K562 (cell line): ENCODE results near the gene CYTH4. TPM values are rescaled to one million over a fixed set of nuclear protein-coding genes. Genes with fewer than 3 reads are reported as not detected.

Experiments used
- ARID1B ChIP-seq: fragments of 450-650 bp; IDR thresholded peaks from 2 replicates; pipeline ENCODE4 v1.6.1; 2016; ENCODE audit warnings: antibody characterized with exemption, mild to moderate bottlenecking, inconsistent platforms
- CHD4 ChIP-seq: fragments of 200-600 bp; sonication (generic); IDR thresholded peaks from 3 replicates; pipeline ENCODE4 v1.6.1; 2012; ENCODE audit warnings: low read depth, mild to moderate bottlenecking, mixed read lengths, low read length, inconsistent platforms; ENCODE audit not compliant: insufficient read depth, insufficient replicate concordance, poor library complexity, severe bottlenecking
- ETV5 ChIP-seq: sonication (generic); formaldehyde crosslinking; IDR thresholded peaks from 2 replicates; pipeline ENCODE4 v1.4.0; 2020; ENCODE audit warnings: low read depth, mild to moderate bottlenecking, missing genetic modification reagents
- EWSR1 ChIP-seq: fragments of 450-650 bp; IDR thresholded peaks from 2 replicates; pipeline ENCODE4 v1.6.1; 2018; ENCODE audit warnings: borderline replicate concordance, mild to moderate bottlenecking, low read depth, moderate library complexity; ENCODE audit not compliant: partially characterized antibody
- FOXA3 ChIP-seq, 2 experiments: fragments of 450-650 bp in 1 of 2; sonication (generic) in 1 of 2; formaldehyde crosslinking; IDR thresholded peaks in 1 of 2; conservative IDR thresholded peaks in 1 of 2; 2 replicates each; pipeline versions ENCODE4 v1.4.0 to v1.8.0; 2020 to 2022; ENCODE audit warnings: mild to moderate bottlenecking in 2 of 2, missing genetic modification reagents in 1 of 2
- FOXJ3 ChIP-seq: sonication (generic); formaldehyde crosslinking; IDR thresholded peaks from 2 replicates; pipeline ENCODE4 v1.4.0; 2020; ENCODE audit warnings: mild to moderate bottlenecking, missing genetic modification reagents
- FOXO4 ChIP-seq: fragments of 450-650 bp; formaldehyde crosslinking; IDR thresholded peaks from 2 replicates; pipeline ENCODE4 v1.4.0; 2020; ENCODE audit warnings: mild to moderate bottlenecking, moderate library complexity
- HDAC6 ChIP-seq: IDR thresholded peaks from 2 replicates; pipeline ENCODE4 v1.6.1; 2012; ENCODE audit warnings: low read depth, mild to moderate bottlenecking, control low read depth, inconsistent platforms, low read length, moderate library complexity
- MAFF ChIP-seq: IDR thresholded peaks from 2 replicates; pipeline ENCODE4 v1.6.1; 2012; ENCODE audit warnings: low read length, improper control_type of control experiment
- MXI1 ChIP-seq: IDR thresholded peaks from 2 replicates; pipeline ENCODE4 v1.6.1; 2011; ENCODE audit warnings: low read depth, mild to moderate bottlenecking, improper control_type of control experiment, low read length
- REST ChIP-seq, 2 experiments: fragments of 450-650 bp; formaldehyde crosslinking in 1 of 2; IDR thresholded peaks; 2 replicates each; pipeline versions ENCODE4 v1.4.0 to v1.6.1; 2014 to 2020; ENCODE audit warnings: mild to moderate bottlenecking in 2 of 2, borderline replicate concordance in 1 of 2, low read depth in 1 of 2
- RNF219 ChIP-seq: fragments of 250-450 bp; sonication (Bioruptor Pico); IDR thresholded peaks from 2 replicates; pipeline ENCODE4 v1.5.0; 2022; ENCODE audit warnings: mild to moderate bottlenecking
- TARDBP ChIP-seq: fragments of 450-650 bp; IDR thresholded peaks from 2 replicates; pipeline ENCODE4 v1.6.1; 2016
- TEAD2 ChIP-seq: fragments of 450-650 bp; IDR thresholded peaks from 2 replicates; pipeline ENCODE4 v1.6.1; 2016; ENCODE audit warnings: missing genetic modification characterization, control low read depth, missing compliant biosample characterization
- ZNF224 ChIP-seq: sonication (generic); formaldehyde crosslinking; IDR thresholded peaks from 2 replicates; pipeline ENCODE4 v1.8.0; 2022; ENCODE audit warnings: mild to moderate bottlenecking, missing genetic modification reagents
- ZNF384 ChIP-seq: IDR thresholded peaks from 2 replicates; pipeline ENCODE4 v1.6.1; 2012; ENCODE audit warnings: low read depth, low read length, improper control_type of control experiment
- ZNF444 ChIP-seq: fragments of 250-450 bp; sonication (Bioruptor Pico); IDR thresholded peaks from 2 replicates; pipeline ENCODE4 v1.4.0; 2020; ENCODE audit warnings: mild to moderate bottlenecking, moderate library complexity
- polyA plus RNA-seq, 8 experiments: library from polyadenylated mRNA; depleted of rRNA in 4 of 8; stranded (reverse) in 5 of 8; unstranded in 3 of 8; fragments of >200 nt; fragmentation: Nextera tagmentation in 2 of 8; fragmentation: Illumina TruSeq in 1 of 8; extraction: Ambion mirVana in 2 of 8; extraction: Trizol in 1 of 8; gene quantifications; 2 replicates each; pipeline versions ENCODE4 v1.2.1 to v1.2.3, GENCODE V29; 2011 to 2014; ENCODE audit warnings: inconsistent platforms in 1 of 8, missing spikeins in 1 of 8
- total RNA-seq, 7 experiments: library from RNA; depleted of rRNA in 6 of 7; stranded (reverse); fragments of >200 nt in 6 of 7; fragmentation: Illumina TruSeq in 2 of 7; extraction: Trizol in 2 of 7; gene quantifications; 2 replicates each; pipeline versions ENCODE4 v1.2.1 to v1.2.3, GENCODE V29; 2011 to 2021; ENCODE audit warnings: low replicate concordance in 1 of 7

The CYTH4 gene
- total and polyA plus RNA-seq, 9 of the 15 experiments (the other 6 are each of a cell fraction or from before 2014, with no cell fraction given): 0.03 to 2.0 (median 0.61) TPM; not detected in 1

- TF ChIP-seq REST (IDR thresholded peaks at IDR 0.05; ENCODE audit: borderline replicate concordance): no peak
- no peak for TF ChIP-seq REST (CRISPR knock-in tag; IDR thresholded peaks at IDR 0.05; ENCODE audit: low read depth)
- TF ChIP-seq ETV5 (CRISPR knock-in tag): no peak
- TF ChIP-seq RNF219 (CRISPR knock-in tag): no peak
- peak; percentile 38 for TF ChIP-seq ARID1B
- TF ChIP-seq TEAD2 (tag): no peak
- no peak for TF ChIP-seq MXI1
- TF ChIP-seq TARDBP: no peak
- no peak for TF ChIP-seq FOXJ3 (CRISPR knock-in tag)
- no peak for TF ChIP-seq HDAC6
- TF ChIP-seq EWSR1: no peak
- no peak for TF ChIP-seq MAFF
- TF ChIP-seq CHD4: no peak
- no peak for TF ChIP-seq ZNF384
- TF ChIP-seq FOXA3 (CRISPR knock-in tag; conservative IDR thresholded peaks at IDR 0.05 in 1 of 2, IDR thresholded peaks at IDR 0.05 in 1 of 2): peak in 1 of 2 experiments; percentile 63; a peak in 1 of 4 replicates
- no peak for TF ChIP-seq ZNF224
- no peak for TF ChIP-seq FOXO4 (CRISPR knock-in tag)
- no peak for TF ChIP-seq ZNF444 (CRISPR knock-in tag)
Observed at GRCh38 chr22:37303821-37304274, 21.5 kb downstream of the CYTH4 start (continued).
